OCI-LY1 (cell line): ENCODE data around the gene MPHOSPH9.

ENCODE experiments used
- CTCF ChIP-seq: fragments of 200-600 bp; sonication (generic), shearing (Covaris generic); IDR thresholded peaks from 2 replicates; pipeline ENCODE4 v1.5.1; 2017; ENCODE audit warnings: mild to moderate bottlenecking, antibody characterized with exemption, low read length, moderate library complexity, mixed read lengths
- EZH2 ChIP-seq: fragments of 200-600 bp; sonication (generic), shearing (Covaris generic); IDR thresholded peaks from 2 replicates; pipeline ENCODE4 v1.8.0; 2017; ENCODE audit warnings: borderline replicate concordance, mixed run types, mild to moderate bottlenecking, antibody characterized with exemption, low read length, moderate library complexity, mixed read lengths

GRCh38 chr12:123282111-123282510 lies 49.2 kb upstream of the MPHOSPH9 start:
- TF ChIP-seq CTCF (no peak), EZH2 (no peak)
